BJ (cell line): ENCODE data around the gene TAS1R1. TPM values are rescaled to one million over a fixed set of nuclear protein-coding genes. Genes with fewer than 3 reads are reported as not detected.

Experiments
- CTCF ChIA-PET: fragments of 350-600 bp; formaldehyde crosslinking; extraction: SDS; loops from one replicate; lab custom pipeline; 2021; ENCODE audit warnings: antibody characterized with exemption, inconsistent platforms; lab: Yijun Ruan, JAX
- POLR2A ChIA-PET: fragments of 300-600 bp; sonication (Branson Sonifier 250); formaldehyde crosslinking; extraction: SDS; loops from one replicate; lab custom pipeline; 2021; ENCODE audit warnings: antibody characterized with exemption; lab: Charles Lee
- DNase-seq: peaks from one replicate; pipeline ENCODE4 v3.0.0-alpha.2; 2011; ENCODE audit warnings: low read depth
- H3K27me3 ChIP-seq: 2 replicates; pipeline ENCODE4 v1.6.0; 2011; ENCODE audit warnings: low read length; ENCODE audit not compliant: control insufficient read depth, insufficient read depth
- H3K36me3 ChIP-seq: 2 replicates; pipeline ENCODE4 v1.5.1; 2011; ENCODE audit warnings: low read length; ENCODE audit not compliant: control insufficient read depth, insufficient read depth
- H3K4me3 ChIP-seq: 2 replicates; pipeline ENCODE4 v1.5.1; 2011; ENCODE audit warnings: low read depth, mild to moderate bottlenecking, control low read depth, low read length
- polyA plus RNA-seq: library from polyadenylated mRNA; depleted of rRNA; stranded (reverse); fragments of >200 nt; gene quantifications from 2 replicates; pipeline ENCODE4 v1.2.3, GENCODE V29; 2011
- TF ChIP-seq, protein P1 (sequence below): IDR thresholded peaks from 2 replicates; pipeline ENCODE4 v1.5.1; 2011; ENCODE audit warnings: low read depth, mild to moderate bottlenecking, control low read depth, inconsistent platforms, low read length, moderate library complexity; ENCODE audit not compliant: insufficient read depth

The TAS1R1 gene
- polyA plus RNA-seq, 1 experiment = 0.25 TPM

- H3K36me3 ChIP-seq = peaks cover 4% of the 10 kb centered on the region
- ChIA-PET CTCF (interaction anchor here (0.8 to 9.5 kb wide), 5 partner anchors 8 to 33 kb away, joined by 3 to 124 read pairs (median 7); partner anchors contain the start of genes NOL9 and PLEKHG5), POLR2A (no interaction called here)
- no peak for DNase-seq
- H3K27me3 ChIP-seq = no peaks in the 10 kb centered on the region
- H3K4me3 ChIP-seq = no peak overlapping the region
- TF ChIP-seq, protein P1, sequence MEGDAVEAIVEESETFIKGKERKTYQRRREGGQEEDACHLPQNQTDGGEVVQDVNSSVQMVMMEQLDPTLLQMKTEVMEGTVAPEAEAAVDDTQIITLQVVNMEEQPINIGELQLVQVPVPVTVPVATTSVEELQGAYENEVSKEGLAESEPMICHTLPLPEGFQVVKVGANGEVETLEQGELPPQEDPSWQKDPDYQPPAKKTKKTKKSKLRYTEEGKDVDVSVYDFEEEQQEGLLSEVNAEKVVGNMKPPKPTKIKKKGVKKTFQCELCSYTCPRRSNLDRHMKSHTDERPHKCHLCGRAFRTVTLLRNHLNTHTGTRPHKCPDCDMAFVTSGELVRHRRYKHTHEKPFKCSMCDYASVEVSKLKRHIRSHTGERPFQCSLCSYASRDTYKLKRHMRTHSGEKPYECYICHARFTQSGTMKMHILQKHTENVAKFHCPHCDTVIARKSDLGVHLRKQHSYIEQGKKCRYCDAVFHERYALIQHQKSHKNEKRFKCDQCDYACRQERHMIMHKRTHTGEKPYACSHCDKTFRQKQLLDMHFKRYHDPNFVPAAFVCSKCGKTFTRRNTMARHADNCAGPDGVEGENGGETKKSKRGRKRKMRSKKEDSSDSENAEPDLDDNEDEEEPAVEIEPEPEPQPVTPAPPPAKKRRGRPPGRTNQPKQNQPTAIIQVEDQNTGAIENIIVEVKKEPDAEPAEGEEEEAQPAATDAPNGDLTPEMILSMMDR = no peak
These were observed 33.6 kb upstream of the TAS1R1 start for GRCh38 chr1:6521536-6521935.

DNA sequence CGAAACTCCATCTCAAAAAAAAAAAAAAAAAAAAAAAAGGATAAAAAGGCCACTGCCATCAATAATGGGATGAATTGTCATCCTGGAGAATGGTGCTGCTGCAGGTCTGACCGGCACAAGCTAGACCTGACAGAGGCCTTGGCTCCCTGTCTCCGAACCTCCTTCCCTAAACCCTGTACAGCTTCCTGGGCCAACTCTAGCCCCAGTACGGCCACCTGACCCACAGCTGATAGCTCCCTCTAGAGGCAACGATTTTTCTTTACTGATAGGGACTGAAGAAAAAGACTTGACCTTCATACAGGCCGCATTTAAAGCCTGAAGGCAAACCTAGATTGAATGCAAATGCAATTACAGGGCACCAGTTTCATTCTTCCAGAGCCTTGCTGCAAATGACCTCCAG, 31.5 kb upstream of the TAS1R1 start:
- DNase-seq = no peak
- POLR2A ChIA-PET = interaction anchor here (0.6 kb wide), 1 partner anchor 24 kb away, joined by 3 read pairs; no protein-coding TSS in a partner anchor
- TF ChIP-seq, protein P1 = peak; percentile 67

DNA sequence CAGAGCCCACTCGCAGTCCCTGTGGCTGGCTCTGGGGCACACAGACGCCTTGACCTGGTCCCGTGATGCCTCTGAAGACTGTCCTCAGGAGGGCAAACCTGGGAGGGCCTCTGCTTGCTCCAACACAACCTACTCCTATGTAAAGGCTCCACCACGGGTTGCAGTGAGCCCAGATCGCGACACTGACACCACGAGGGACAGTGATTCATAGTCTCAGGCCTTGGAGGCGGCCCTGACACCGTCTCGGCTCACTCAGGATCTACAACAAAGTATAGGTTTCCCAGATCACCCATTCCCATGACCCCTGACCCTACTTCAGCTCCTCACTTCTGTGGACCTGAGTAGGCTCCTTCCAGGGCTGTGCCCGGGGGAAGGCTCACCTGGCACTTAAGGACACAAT, 28.8 kb upstream of the TAS1R1 start:
- no peak for DNase-seq
- ChIA-PET POLR2A (no interaction called here), CTCF (no interaction called here)
- Histone ChIP-seq H3K27me3 (no peaks in the 10 kb centered on the region), H3K4me3 (no peak overlapping the region), H3K36me3 (peaks cover 15% of the 10 kb centered on the region)
- TF ChIP-seq, protein P1 = no peak

More for the DNA sequence above, 31.5 kb upstream of the TAS1R1 start:
- CTCF ChIA-PET = interaction anchor here (0.6 to 9.5 kb wide), 12 partner anchors 11 to 113 kb away, joined by 3 to 124 read pairs (median 4); partner anchors contain the start of genes NOL9 and PLEKHG5
- Histone ChIP-seq H3K4me3 (no peak overlapping the region), H3K36me3 (peaks cover 10% of the 10 kb centered on the region), H3K27me3 (no peaks in the 10 kb centered on the region)

DNA sequence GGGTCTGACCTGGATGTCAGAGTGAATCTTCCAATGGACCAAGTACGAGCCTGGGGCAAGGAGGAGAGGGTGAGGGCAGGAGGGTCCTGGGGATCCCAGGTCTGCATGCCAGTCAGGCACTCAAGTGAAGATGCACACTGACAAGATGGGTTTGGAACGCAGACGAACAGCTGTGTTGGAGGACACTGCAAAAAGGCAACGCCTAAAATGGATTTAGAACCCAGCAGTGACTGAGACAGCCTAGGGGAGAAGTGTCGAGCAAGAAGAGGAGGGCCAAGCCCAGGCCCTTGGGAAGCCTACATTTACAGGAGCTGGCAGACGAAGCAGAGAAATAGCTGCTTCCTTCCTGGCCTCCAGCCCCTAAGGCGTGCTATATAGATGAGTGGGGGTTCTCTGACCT, 26.6 kb upstream of the TAS1R1 start:
- ChIA-PET POLR2A (no interaction called here), CTCF (interaction anchor here (0.9 to 3.9 kb wide), 4 partner anchors 21 to 90 kb away, joined by 3 to 24 read pairs (median 4); partner anchors contain the start of gene PLEKHG5)
- TF ChIP-seq, protein P1 = no peak
- Histone ChIP-seq H3K27me3 (no peaks in the 10 kb centered on the region), H3K36me3 (peaks cover 24% of the 10 kb centered on the region), H3K4me3 (no peak overlapping the region)
- no peak for DNase-seq

GRCh38 chr1:6530504-6531160, 24.5 kb upstream of the TAS1R1 start:
- TF ChIP-seq, protein P1 = no peak
- DNase-seq = no peak
- H3K36me3 ChIP-seq = peaks cover 24% of the 10 kb centered on the region
- POLR2A ChIA-PET = no interaction called here
- H3K4me3 ChIP-seq = no peak overlapping the region
- CTCF ChIA-PET = interaction anchor here (3.9 kb wide), 1 partner anchor 41 kb away, joined by 24 read pairs; the partner anchor contains the start of gene PLEKHG5
- H3K27me3 ChIP-seq = no peaks in the 10 kb centered on the region
